Stimulated activated CD4-positive, alpha-beta T cell treated with anti-CD3 and anti-CD28 coated beads, Interleukin-12 subunit alpha, Interleukin-12 subunit beta, amount 100 ng/mL, for 4 hours (primary cell): ENCODE data around the gene ID2.

Experiments used
- DNase-seq: peaks from one replicate; pipeline ENCODE4 v3.0.0-alpha.2; 2020

ID2 gene

DNA sequence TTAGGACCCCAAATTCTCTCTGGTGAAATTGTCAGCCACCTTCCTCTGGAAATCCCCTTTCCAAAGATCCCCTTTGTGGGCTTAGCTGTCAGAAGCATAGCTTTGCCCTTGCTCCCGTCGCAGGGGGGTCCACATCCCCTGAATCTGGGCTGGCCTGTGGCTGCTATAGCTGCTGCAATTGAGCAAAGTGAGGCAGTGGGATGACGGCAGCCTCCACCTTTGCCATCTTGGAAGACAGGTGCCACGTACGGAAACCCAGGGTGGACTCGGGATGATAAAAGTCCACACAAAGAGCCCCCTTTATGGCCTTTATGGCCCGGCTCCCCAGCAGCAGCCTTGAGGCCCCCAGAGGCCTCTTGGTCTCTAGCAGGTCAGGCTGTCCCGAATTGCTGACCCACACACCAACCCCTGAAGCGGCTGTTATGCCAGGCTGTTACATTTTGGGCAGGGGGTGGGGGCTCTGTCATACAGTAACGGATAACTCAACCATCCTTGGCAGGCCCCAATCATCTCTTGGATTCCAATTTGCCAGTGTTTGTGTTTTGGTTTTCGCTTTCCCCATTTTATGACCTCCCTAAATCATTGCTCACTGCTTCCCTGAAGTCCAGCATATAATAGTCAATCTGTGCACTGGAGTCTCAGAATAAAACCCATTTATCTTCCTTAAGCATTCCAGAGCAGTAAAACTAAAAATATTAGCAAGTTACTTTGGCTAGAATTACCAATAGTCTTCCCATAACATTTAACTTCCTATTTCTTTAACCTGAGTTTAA is 33.2 kb upstream of the ID2 start:
- DNase-seq: no peak

DNA sequence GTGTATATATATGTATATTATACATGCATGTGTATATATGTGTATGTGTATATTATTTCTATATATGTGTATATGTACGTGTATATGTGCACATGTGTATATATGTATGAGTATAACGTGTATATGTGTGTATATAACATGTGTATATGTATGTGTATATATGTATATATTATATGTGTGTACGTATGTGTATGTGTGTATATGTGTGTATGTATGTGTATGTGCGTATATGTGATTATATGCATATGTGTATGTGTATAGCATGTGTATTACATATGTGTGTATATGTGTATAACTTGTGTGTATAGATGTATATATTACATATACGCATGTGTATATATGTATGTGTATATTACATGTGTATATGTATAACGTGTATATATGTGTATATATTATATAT is 32.1 kb upstream of the ID2 start:
- no peak for DNase-seq

DNA sequence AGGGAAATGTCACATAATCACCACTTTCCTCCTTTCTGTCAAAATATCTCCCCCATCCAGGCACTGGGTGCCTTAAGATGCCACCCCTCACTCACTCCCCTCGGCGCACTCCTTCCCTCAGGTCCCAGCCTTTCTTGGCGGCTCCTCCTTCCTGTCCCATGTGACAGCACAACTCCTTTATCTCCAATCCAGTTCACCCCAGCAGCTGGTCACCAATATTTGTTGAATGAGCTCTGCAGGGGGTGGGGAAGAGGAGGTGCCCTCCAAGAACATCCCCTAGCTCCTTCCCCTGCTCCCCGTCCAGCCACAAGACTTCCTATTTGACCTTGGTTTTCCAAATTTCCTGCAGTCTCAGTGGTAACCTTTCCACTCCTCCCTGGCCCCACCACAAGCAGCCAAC is 31.6 kb upstream of the ID2 start:
- DNase-seq: no peak

DNA sequence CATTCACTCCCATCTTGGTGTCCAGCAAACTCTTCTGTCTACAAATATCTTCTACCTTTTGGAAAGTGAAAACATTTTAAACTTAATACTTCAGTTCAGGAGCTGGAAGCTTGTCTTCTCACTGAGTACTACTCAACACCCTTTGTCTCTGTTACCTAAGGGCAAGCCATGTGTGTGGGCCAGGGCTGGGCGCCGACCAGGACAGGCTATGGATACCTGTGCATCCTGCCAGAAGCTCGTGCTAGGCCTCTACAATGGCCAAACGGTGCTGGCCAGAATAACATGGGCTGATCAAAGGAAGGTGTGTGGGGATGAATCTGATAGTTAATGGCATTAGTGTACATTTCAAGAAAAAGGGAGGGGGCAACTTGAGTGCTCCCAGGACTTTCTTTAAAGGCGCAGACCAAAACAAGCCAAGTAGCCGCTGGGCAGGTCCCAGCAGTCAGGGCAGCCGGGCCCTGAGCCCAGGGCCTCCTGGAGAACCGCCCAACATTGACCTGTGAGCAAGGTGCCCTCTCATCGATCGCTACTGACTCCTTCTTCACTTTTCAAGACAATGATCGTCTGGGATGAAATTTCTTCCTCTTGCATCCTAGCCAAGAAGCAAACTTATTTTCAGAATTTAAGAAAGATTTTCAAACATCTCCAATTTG is 29.0 kb upstream of the ID2 start:
- DNase-seq: no peak

- no peak for DNase-seq
Measured at GRCh38 chr2:8653485-8653884, 28.4 kb upstream of the ID2 start.

GRCh38 chr2:8654041-8654440 is 27.8 kb upstream of the ID2 start:
- no peak for DNase-seq

- no peak for DNase-seq
Measured at GRCh38 chr2:8654483-8654882, 27.4 kb upstream of the ID2 start.

- no peak for DNase-seq
Measured at GRCh38 chr2:8656160-8656641, 25.7 kb upstream of the ID2 start.

DNA sequence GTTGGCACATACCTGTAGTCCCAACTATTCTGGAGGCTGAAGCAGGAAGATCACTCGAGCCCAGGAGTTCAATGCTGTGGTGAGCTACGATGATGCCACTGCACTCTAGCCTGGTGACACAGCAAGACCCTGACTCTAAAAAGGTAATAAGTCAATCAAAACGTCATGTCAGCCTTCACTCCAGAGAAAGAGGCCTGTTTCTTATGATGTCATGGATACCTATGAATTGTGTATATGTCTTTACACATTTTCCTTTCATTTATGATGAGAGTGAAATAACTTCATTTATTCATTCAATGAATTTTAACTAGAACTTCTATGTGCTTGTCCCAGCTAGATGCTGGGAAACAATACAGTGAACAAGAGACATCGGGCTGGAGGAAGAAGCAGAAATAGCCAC is 25.0 kb upstream of the ID2 start:
- DNase-seq: no peak

DNA sequence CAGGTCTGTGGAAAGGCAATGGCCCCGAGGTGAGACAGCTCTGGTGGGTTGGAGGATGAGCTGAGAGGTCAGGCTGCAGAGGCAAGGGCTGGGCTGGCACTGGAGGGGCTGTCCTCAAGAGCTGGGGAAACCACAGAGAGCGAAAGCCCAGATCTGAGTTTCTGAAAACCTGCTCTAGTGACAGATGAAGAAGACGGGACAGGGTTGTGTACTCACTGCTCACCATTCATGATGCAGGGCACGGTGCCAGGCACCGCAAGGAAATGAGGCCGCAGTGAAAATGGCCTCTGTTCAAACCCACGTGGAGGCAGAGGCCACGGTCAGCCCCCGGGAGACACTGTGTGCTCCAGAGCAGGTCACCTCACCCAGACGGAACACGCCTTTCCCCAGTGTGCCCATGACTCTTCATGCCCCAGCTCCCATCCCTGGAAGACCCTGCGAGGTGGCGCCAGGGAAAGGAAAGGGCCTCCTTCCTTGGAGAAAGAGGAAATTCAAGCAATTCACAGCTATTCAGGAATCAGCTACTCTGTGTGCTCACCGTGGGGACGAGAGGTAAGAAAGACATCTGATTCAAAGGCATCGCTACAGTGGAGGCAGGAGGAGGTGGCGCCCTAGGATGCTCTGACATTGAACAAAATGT is 24.3 kb upstream of the ID2 start:
- DNase-seq: no peak

DNA sequence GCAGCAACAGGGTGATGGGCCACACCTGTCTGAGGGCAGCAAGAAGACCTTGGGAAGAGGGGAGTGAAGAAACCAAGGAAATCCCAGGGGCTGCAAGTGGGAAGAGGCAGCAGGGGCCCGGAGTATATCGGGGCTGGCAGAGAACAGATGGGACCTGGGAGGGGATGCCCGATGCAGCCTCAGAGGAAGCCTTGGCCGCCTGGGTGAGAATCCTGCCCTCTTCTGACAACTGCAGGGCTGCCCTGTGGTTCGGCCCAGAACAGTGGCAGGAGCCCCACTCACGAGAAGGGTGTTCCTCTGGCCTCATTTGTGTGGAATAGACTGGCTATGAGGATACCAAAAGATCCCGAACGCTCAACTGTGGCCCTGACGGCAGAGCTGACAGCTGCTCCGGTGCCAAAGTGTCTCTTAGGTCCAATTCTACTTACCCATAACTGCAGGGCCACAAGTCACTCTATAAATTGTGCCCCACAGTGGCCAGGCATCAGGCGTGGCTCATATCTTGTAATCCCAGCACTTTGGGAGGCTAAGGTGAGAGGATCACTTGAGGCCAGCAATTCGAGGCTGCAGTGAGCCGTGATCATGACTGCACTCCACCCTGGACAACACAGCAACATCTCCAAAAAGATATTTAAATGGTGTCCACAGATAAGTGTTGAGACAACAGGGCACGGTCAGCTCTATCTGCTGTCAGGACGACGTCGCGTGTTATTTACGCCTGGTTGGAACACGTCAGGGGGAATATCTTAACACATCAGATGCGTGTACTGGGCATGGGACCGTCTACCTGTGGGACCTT is 23.6 kb upstream of the ID2 start:
- no peak for DNase-seq

DNA sequence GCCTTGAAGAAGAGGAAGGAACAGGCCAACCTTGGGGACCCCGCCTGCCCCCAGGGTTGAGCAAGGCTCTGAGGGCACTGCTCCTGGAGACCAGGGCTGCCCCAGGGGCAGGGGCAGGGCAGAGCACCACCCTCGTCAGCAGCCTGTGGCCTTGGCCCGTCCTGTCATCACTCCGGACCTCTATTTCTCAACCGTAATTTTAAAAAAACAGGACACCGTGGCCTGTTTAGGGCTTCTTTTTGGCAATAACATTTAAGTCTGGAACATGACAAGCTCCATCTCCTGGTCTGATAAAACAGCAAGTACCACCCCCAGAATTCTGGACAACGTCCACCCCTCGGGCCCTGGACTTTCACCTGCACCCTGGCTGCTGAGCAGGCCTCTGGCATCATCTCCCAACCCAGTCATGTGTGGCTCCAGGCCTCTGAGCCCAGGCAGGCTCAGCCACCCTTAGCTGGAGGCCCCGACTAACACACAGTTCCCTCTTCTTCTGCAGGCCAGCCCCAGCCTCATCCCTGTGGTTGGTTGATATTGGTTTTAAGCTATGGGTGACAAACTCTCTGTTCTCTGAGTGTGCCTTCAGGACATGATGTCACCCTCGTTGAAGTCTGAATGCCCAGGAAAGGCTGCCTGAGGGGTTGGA is 22.6 kb upstream of the ID2 start:
- DNase-seq: no peak

- DNase-seq: no peak
Measured at GRCh38 chr2:8659735-8660492, 21.9 kb upstream of the ID2 start.

DNA sequence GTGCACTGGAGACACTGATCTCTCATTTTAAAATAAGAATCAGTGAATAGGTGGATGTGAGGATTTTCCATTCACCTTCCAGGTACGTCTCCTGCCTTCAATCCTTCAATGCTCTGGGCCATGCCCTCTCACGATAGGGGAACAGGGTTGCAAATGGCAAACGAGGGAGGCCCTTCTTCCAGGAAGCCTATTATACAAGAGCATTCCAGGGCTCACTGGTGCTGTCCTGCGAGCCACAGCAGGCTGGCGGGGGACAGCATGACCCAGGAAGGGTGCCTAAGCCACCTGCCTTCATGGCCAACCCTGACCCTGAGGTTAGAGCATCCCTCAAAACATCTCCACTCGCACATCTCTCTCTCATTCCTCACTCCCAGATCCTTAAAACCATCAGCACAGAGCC is 20.6 kb upstream of the ID2 start:
- DNase-seq: no peak

DNA sequence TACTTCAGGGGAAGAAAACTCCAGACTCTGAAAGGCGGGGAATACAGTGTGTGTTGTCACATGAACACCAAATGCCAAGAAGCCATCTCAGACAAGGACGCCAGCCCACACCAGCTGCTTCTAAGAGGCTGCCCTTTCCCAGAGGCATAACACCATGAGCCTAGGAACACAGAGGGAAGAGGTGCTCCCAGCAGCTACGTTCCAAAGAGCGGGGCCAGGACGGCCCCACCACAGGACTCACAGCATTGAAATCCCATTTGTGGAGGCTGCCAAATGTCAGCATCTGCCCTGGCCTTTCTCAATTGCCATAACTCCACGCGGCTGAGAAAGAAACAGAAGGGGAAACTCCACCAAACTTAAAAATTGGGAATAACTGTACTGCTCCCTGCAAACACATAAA is 20.1 kb upstream of the ID2 start:
- DNase-seq: no peak

DNA sequence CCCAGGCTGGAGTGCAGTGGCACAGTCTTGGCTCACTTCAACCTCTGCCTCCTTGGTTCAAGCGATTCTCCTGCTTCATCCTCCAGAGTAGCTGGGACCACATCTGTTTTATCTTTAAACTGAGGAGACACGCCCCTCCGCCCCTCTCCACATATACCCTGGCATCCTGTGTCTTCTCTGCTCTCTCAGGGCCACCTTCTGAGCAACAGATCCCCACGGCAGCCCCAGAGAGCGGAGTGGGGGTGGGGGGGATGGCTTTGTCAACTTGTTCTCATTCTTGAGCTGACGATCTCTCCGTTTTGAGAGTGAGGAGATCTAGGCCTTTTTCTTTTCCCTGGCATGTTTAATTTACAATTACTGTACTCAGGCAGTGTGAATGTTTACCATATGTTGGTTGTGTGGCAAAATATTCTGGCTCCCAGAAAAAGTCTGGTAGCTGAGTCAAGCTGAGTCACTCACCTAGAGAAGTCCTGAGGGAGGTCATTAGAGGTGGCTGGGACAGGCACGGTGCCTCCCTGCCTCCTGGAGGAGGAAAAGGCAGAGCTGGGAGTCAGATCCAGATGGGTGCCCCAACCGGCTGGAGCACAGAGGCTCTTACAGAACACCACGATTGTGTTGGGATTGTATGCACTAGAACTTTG is 19.5 kb upstream of the ID2 start:
- no peak for DNase-seq

- no peak for DNase-seq
Measured at GRCh38 chr2:8663997-8664396, 17.9 kb upstream of the ID2 start.

- DNase-seq: no peak
Measured at GRCh38 chr2:8666581-8666980, 15.3 kb upstream of the ID2 start.

- DNase-seq: no peak
Measured at GRCh38 chr2:8667896-8668512, 13.9 kb upstream of the ID2 start.

DNA sequence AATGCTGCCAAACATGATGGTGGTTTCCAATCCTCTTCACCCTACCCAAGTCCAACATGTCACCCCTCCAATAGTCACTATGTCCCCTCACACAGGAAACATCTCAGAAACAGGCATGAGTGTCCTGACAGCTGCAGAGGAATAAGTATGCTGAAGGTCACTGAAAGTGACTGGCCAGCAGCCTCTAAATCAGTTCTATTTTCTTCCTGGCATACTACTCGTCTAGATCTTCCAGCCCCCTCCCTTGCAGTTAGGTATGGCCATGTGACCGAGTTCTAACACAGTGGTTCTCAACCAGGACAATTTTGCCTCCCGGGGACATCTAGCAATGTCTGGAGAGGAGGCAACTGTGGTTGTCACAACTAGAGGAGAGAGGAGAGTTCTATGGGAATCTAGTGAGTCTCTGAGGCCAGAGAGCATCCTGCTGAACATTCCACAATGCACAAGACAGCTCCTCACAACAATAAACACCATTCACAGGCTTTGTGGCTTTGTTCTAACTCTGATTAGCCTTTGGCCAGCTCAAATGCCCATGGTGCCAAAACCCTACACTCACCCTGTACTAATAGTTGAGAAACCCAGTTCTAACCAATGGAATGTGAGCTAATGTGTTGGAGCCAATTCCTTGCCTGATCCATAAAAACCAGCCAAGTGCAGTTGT is 12.6 kb upstream of the ID2 start:
- no peak for DNase-seq

DNA sequence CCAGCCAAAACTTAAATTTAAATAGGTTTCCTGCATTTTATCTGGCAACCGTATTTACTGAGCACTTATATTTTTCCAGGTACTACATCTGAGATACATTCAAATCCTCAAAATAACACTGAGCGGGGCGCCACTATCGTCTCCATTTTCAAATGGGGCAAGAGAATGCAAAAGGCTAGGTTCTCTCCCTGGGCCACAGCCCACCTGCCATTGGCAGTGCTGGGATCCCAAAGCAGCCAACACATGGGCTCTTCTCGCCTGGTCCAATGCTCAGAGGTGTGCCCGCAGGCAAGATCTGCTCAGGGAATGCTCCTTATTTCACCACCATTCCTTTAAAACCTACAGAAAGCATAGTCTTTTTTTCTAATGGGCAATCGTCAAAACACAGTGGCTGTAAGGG is 11.3 kb upstream of the ID2 start:
- DNase-seq: no peak
